Brain microvascular endothelial cell (primary cell): ENCODE data around the gene MATN1.

ENCODE experiments used
- DNase-seq: peaks from one replicate; pipeline ENCODE4 v3.0.0-alpha.2; 2020
- H3K27ac ChIP-seq: fragments of 250-450 bp; sonication (Bioruptor Pico); 2 replicates; pipeline ENCODE4 v1.5.1; 2020; ENCODE audit warnings: mild to moderate bottlenecking, moderate library complexity
- H3K27me3 ChIP-seq: fragments of 250-450 bp; sonication (Bioruptor Pico); replicated peaks from 2 replicates; pipeline ENCODE4 v1.5.1; 2020; ENCODE audit warnings: mild to moderate bottlenecking
- H3K36me3 ChIP-seq: fragments of 250-450 bp; sonication (Bioruptor Pico); replicated peaks from 2 replicates; pipeline ENCODE4 v1.5.1; 2020; ENCODE audit warnings: mild to moderate bottlenecking
- H3K4me3 ChIP-seq: 2 replicates; pipeline ENCODE4 v1.5.1; 2011; ENCODE audit warnings: low read depth, mild to moderate bottlenecking, control low read depth, low read length, moderate library complexity
- in situ Hi-C: cut with HindIII; loops from 2 replicates; pipeline ENCODE4 v1.10.0; 2017; ENCODE audit warnings: low sequenced_read_pairs, low pct_ligation_motif_present
- TF ChIP-seq, protein P1 (sequence below): IDR thresholded peaks from 2 replicates; pipeline ENCODE4 v1.5.1; 2011; ENCODE audit warnings: low read depth, mild to moderate bottlenecking, moderate library complexity, low read length, control low read depth, inconsistent platforms; ENCODE audit errors: missing control alignments

MATN1 gene

DNA sequence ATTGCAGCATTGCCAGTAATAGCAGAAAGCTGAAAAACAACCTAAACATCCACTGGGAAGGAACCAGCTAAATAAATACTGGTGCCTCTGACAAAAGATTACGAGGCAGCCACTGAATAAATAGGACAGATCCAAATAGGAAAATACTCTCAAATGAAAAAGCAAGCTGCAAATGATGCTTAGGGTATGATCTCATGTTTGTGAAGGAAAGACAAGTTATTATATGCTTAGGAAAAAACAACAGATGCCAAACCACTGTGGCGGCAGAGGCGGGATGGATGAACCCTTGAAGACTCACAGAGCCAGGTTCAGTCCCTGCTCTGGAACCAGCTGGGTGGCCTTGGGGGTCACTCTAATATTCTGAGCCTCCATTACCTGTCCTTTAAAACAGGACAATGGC, 41.6 kb downstream of the MATN1 start:
- H3K4me3 ChIP-seq, result no peak overlapping the region
- H3K36me3 ChIP-seq, result no peaks in the 10 kb centered on the region
- no peak for DNase-seq
- TF ChIP-seq, protein P1, sequence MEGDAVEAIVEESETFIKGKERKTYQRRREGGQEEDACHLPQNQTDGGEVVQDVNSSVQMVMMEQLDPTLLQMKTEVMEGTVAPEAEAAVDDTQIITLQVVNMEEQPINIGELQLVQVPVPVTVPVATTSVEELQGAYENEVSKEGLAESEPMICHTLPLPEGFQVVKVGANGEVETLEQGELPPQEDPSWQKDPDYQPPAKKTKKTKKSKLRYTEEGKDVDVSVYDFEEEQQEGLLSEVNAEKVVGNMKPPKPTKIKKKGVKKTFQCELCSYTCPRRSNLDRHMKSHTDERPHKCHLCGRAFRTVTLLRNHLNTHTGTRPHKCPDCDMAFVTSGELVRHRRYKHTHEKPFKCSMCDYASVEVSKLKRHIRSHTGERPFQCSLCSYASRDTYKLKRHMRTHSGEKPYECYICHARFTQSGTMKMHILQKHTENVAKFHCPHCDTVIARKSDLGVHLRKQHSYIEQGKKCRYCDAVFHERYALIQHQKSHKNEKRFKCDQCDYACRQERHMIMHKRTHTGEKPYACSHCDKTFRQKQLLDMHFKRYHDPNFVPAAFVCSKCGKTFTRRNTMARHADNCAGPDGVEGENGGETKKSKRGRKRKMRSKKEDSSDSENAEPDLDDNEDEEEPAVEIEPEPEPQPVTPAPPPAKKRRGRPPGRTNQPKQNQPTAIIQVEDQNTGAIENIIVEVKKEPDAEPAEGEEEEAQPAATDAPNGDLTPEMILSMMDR, result no peak
- in situ Hi-C loops, result loop anchor here (25.0 kb wide), 1 partner anchor 1444 kb away; the partner anchor contains the start of genes MECR and PTPRU
- H3K27ac ChIP-seq, result no peak overlapping the region
- H3K27me3 ChIP-seq, result peaks cover 29% of the 10 kb centered on the region

DNA sequence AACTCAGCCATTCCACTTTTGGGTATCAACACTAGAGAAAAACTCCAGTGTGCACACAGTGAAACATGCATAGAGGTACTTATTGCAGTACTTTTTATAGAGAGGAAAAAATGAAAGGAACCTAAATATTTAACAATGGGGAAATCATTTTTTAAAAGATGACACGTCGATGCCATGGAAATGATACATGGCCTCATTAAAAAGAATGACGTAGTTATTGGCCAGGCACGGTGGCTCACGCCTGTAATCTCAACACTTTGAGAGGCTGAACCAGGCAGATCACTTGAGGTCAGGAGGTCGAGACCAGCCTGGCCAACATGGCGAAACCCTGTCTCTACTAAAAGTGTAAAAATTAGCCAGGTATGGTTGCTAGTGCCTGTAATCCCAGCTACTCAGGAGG, 42.5 kb downstream of the MATN1 start:
- Histone ChIP-seq H3K4me3 (no peak overlapping the region), H3K27me3 (peaks cover 21% of the 10 kb centered on the region), H3K27ac (no peak overlapping the region), H3K36me3 (no peaks in the 10 kb centered on the region)
- TF ChIP-seq, protein P1, result no peak
- in situ Hi-C loops, result loop anchor here (25.0 kb wide), 1 partner anchor 1444 kb away; the partner anchor contains the start of genes MECR and PTPRU
- DNase-seq, result no peak

DNA sequence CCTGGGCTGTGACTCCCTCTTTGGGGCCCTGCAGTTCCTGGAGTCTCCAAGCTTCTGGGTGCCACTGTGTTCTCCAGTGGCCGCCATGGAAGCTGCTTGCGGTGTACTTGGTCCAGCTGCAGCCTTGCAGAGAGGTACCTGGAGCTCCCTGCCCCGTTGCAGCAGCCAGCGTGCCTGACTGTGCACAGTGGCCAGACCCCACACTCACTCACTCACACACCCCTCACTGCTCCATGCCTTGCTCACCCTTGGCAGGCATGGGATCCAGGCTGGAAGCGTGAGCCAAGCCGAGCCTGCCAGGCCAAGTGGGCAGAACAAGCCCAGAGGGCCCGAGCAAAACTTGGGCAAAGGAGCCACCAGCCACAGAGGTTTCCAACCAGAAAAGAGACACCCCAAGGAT, 43.0 kb downstream of the MATN1 start:
- in situ Hi-C loops, result loop anchor here (25.0 kb wide), 1 partner anchor 1443 kb away; the partner anchor contains the start of genes MECR and PTPRU

DNA sequence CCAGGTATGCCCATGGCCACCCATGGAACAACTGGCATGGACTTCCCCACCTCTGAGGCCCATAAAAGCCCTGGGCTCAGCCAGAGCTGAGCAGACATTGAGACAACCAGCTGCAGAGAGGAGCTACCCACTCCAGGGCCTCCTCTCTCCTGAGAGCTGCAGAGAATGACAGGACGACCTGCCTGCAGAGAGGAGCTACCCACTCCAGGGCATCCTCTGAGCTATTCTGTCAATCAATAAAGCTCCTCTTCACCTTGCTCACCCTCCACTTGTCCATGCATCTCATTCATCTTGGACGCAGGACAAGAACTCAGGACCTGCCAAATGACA, 43.4 kb downstream of the MATN1 start:
- TF ChIP-seq, protein P1, result no peak
- H3K27me3 ChIP-seq, result peaks cover 13% of the 10 kb centered on the region

More for the DNA sequence above, 43.0 kb downstream of the MATN1 start:
- DNase-seq, result no peak
- Histone ChIP-seq H3K4me3 (no peak overlapping the region), H3K27ac (no peak overlapping the region), H3K27me3 (peaks cover 17% of the 10 kb centered on the region), H3K36me3 (no peaks in the 10 kb centered on the region)
- TF ChIP-seq, protein P1, result no peak

DNA sequence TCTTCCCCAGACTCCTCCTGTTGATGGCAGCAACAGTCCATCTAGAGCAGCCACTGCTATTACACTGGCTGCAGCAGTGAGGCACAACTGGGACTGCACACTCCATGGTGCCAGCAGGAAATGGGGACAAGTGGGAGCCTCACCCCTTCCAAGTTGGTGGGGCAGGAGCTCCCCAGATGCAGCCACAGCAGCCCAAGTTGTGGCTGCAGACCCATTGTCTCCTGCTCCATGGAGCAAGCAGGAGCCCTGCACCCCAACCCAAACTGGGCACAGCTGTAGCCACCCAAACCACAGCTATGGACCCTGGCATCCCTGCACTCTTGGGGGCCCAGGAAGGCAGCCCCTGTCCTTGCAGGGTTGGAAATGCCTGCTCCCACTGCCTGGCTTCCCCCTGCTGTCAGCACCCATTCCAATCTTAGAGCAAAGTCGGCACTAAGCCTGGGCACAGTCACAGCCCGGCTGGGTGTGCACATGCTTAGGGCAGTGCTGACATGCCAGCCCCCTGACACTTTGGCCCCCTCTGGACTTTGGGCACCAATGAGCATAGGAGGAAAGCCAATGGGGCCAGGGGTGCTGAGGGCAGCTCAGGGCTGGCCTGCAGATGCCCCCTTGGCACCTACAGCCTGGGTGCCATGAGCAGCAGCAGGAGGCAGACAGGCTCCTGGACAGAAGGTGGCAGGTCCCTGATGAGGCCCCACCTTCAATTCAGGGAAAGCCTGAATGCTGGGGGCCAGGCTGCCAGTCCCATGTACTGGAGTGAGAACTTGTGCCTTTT, 44.0 kb downstream of the MATN1 start:
- in situ Hi-C loops, result loop anchor here (25.0 kb wide), 1 partner anchor 1442 kb away; the partner anchor contains the start of genes MECR and PTPRU
- H3K36me3 ChIP-seq, result no peaks in the 10 kb centered on the region
- TF ChIP-seq, protein P1, result no peak
- H3K27ac ChIP-seq, result no peak overlapping the region
- H3K4me3 ChIP-seq, result no peak overlapping the region
- no peak for DNase-seq
- H3K27me3 ChIP-seq, result peaks cover 8% of the 10 kb centered on the region

More for the DNA sequence above, 43.4 kb downstream of the MATN1 start:
- H3K36me3 ChIP-seq, result no peaks in the 10 kb centered on the region
- H3K27ac ChIP-seq, result no peak overlapping the region
- H3K4me3 ChIP-seq, result no peak overlapping the region
- in situ Hi-C loops, result loop anchor here (25.0 kb wide), 1 partner anchor 1443 kb away; the partner anchor contains the start of genes MECR and PTPRU
- no peak for DNase-seq
